Body of pancreas (tissue), 4 donors: ENCODE measurements around the gene FAM193B. TPM values are rescaled to one million over a fixed set of nuclear protein-coding genes. Genes with fewer than 3 reads are reported as not detected.
"Not testable (repeated sequence)": the region's sequence is repeated elsewhere in the genome, so short reads cannot be mapped to it uniquely, and the experiment has no call there.

Source experiments
- ATAC-seq: fragments of 150-250 bp; one replicate; pipeline ENCODE4 v1.9.1; 2016
- DNase-seq, 4 donors: peaks; one replicate each; pipeline ENCODE4 v3.0.0-alpha.2; 2019
- H3K27ac ChIP-seq, 4 donors: fragments of 200-600 bp; sonication (generic); 1 replicate in 3 of 4; 2 replicates in 1 of 4; pipeline versions ENCODE4 v1.5.1 to v1.6.1; 2016 to 2019; ENCODE audit warnings: mild to moderate bottlenecking in 1 of 4, mixed read lengths in 1 of 4, moderate library complexity in 1 of 4
- H3K27me3 ChIP-seq, 2 donors: fragments of 200-600 bp; sonication (generic); one replicate each; pipeline ENCODE4 v1.6.0; 2016; ENCODE audit warnings: mild to moderate bottlenecking in 1 of 2
- H3K36me3 ChIP-seq, 2 donors: fragments of 200-600 bp; sonication (generic); replicated peaks in 1 of 2; 2 replicates each; pipeline ENCODE4 v1.5.1; 2016; ENCODE audit warnings: low read depth in 2 of 2; ENCODE audit not compliant: insufficient read depth in 1 of 2
- H3K4me1 ChIP-seq: fragments of 200-600 bp; sonication (generic); one replicate; pipeline ENCODE4 v1.6.0; 2016
- H3K4me3 ChIP-seq, 2 donors: fragments of 200-600 bp; sonication (generic); 1 replicate in 1 of 2; 2 replicates in 1 of 2; pipeline ENCODE4 v1.5.1; 2016 to 2019
- H3K9me3 ChIP-seq, 3 donors: fragments of 200-600 bp; sonication (generic); 1 replicate in 2 of 3; 2 replicates in 1 of 3; pipeline ENCODE4 v1.5.1; 2016
- POLR2A ChIP-seq, 3 donors: fragments of 450-650 bp; IDR thresholded peaks; one replicate each; pipeline ENCODE4 v1.6.1; 2016; ENCODE audit warnings: antibody characterized with exemption in 3 of 3, mild to moderate bottlenecking in 2 of 3
- WGBS, 2 donors: methylation state at CpG; one replicate each; pipeline ENCODE4 v1.1.5; 2017; 5-methylcytosine and 5-hydroxymethylcytosine counted together
- intact Hi-C: fragments of 100-400 bp; cut with DNase I; formaldehyde crosslinking; loops from one replicate; pipeline ENCODE4 v1.15.1; 2023
- total RNA-seq, 2 donors: library from RNA; depleted of rRNA; stranded (reverse); fragments of >200 nt; gene quantifications; one replicate each; pipeline ENCODE4 v1.1.0, GENCODE V29; 2016
- TF ChIP-seq, protein P1 (sequence below), 7 experiments: fragments of 450-650 bp in 4 of 7; fragments of 200-600 bp in 3 of 7; sonication (generic) in 3 of 7; IDR thresholded peaks; one replicate each; pipeline ENCODE4 v1.5.1; 2016 to 2019; ENCODE audit warnings: antibody characterized with exemption in 7 of 7

Gene FAM193B
- total RNA-seq, 2 donors from 2014 or later = 79.9 to 133 TPM

GRCh38 chr5:177536386-177536785 is 18.0 kb downstream of the FAM193B start:
- intact Hi-C loops = no loop called here
- no peaks in the 10 kb centered on the region for H3K9me3 ChIP-seq
- no peak for ATAC-seq
- WGBS, 2 donors = 86 to 94% methylated on average over 10 of the region's 10 CpGs
- DNase-seq = no peak
- no peak for TF ChIP-seq POLR2A (IDR thresholded peaks at IDR 0.05)
- TF ChIP-seq, protein P1, sequence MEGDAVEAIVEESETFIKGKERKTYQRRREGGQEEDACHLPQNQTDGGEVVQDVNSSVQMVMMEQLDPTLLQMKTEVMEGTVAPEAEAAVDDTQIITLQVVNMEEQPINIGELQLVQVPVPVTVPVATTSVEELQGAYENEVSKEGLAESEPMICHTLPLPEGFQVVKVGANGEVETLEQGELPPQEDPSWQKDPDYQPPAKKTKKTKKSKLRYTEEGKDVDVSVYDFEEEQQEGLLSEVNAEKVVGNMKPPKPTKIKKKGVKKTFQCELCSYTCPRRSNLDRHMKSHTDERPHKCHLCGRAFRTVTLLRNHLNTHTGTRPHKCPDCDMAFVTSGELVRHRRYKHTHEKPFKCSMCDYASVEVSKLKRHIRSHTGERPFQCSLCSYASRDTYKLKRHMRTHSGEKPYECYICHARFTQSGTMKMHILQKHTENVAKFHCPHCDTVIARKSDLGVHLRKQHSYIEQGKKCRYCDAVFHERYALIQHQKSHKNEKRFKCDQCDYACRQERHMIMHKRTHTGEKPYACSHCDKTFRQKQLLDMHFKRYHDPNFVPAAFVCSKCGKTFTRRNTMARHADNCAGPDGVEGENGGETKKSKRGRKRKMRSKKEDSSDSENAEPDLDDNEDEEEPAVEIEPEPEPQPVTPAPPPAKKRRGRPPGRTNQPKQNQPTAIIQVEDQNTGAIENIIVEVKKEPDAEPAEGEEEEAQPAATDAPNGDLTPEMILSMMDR (IDR thresholded peaks at IDR 0.05) = no peak
- H3K27me3 ChIP-seq = no peaks in the 10 kb centered on the region
- H3K4me1 ChIP-seq = peaks cover 39% of the 10 kb centered on the region
- H3K27ac ChIP-seq = peak overlapping the region in 2 of 4 donors; percentile 70 to 76
- H3K4me3 ChIP-seq = no peak overlapping the region
- H3K36me3 ChIP-seq = peaks cover 0 to 15% of the 10 kb centered on the region in 2 donors

DNA sequence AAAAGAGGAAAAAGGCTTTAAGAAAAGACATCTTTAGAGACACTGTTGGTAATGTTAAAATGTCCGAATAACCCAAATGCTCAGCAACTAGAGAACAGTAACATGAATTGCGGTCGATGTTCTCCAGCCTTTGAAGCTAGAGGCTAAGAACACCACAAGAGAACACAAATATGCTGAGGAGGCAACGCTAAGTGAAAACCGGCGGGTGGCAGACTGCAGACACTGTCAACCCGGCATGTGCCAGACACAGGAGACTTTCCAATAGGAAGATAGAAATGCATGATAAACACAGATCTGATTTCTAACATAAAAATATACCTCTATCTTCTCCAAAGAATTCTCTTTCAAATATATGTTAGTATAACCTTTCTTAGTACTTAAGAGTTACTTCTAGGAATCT is 19.2 kb downstream of the FAM193B start:
- 88 to 90% methylated on average over 7 of the region's 7 CpGs for WGBS, 2 donors
- DNase-seq (no peak), ATAC-seq (no peak)
- H3K4me3 ChIP-seq = no peak overlapping the region
- no peaks in the 10 kb centered on the region for H3K27me3 ChIP-seq
- no peak overlapping the region for H3K27ac ChIP-seq
- H3K9me3 ChIP-seq = no peaks in the 10 kb centered on the region
- peaks cover 0 to 21% of the 10 kb centered on the region in 2 donors for H3K36me3 ChIP-seq
- TF ChIP-seq, protein P1 (IDR thresholded peaks at IDR 0.05) = no peak
- TF ChIP-seq POLR2A (IDR thresholded peaks at IDR 0.05) = no peak
- peaks cover 39% of the 10 kb centered on the region for H3K4me1 ChIP-seq
- intact Hi-C loops = no loop called here

DNA sequence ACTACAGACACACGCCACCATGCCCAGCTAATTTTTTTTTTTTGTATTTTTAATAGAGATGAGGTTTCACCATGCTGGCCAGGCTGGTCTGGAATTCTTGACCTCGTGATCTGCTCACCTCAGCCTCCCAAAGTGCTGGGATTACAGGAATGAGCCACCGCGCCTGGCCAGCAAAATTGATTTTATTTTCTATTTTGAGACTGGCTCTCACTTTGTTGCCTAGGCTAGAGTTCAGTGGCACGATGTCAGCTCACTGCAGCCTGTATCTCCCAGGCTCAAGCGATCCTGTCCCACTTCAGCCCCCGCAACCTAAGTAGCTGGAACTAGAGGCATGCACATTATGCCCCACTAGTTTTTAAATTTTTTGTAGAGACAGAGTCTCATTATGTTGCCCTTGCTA is 19.9 kb downstream of the FAM193B start:
- H3K4me1 ChIP-seq = peaks cover 32% of the 10 kb centered on the region
- H3K36me3 ChIP-seq = peaks cover 0 to 25% of the 10 kb centered on the region in 2 donors
- H3K4me3 ChIP-seq, H3K27ac ChIP-seq, DNase-seq, intact Hi-C loops, H3K9me3 ChIP-seq, H3K27me3 ChIP-seq, ATAC-seq: not testable (repeated sequence)
- WGBS, 2 donors = 92 to 93% methylated on average over 7 of the region's 7 CpGs

- 63 to 80% methylated on average over 9 to 22 of the region's 27 CpGs for WGBS, 2 donors
- H3K27me3 ChIP-seq = no peaks in the 10 kb centered on the region
- no peak overlapping the region for H3K4me3 ChIP-seq
- intact Hi-C loops = no loop called here
- DNase-seq = no peak
- TF ChIP-seq, protein P1 (IDR thresholded peaks at IDR 0.05) = no peak
- no peak for TF ChIP-seq POLR2A (IDR thresholded peaks at IDR 0.05)
- H3K4me1 ChIP-seq = peaks cover 1% of the 10 kb centered on the region
- H3K36me3 ChIP-seq = peaks cover 0 to 33% of the 10 kb centered on the region in 2 donors
- ATAC-seq = no peak
- no peaks in the 10 kb centered on the region for H3K9me3 ChIP-seq
- H3K27ac ChIP-seq = no peak overlapping the region
Observed at GRCh38 chr5:177531209-177531940, 23.0 kb downstream of the FAM193B start.

GRCh38 chr5:177530638-177531037 is 23.7 kb downstream of the FAM193B start:
- intact Hi-C loops = no loop called here
- H3K9me3 ChIP-seq = no peaks in the 10 kb centered on the region
- no peaks in the 10 kb centered on the region for H3K4me1 ChIP-seq
- H3K27me3 ChIP-seq = no peaks in the 10 kb centered on the region
- DNase-seq (no peak), ATAC-seq (no peak)
- no peak overlapping the region for H3K4me3 ChIP-seq
- H3K36me3 ChIP-seq = peaks cover 0 to 27% of the 10 kb centered on the region in 2 donors
- TF ChIP-seq POLR2A (IDR thresholded peaks at IDR 0.05) = no peak
- TF ChIP-seq, protein P1 (IDR thresholded peaks at IDR 0.05) = no peak
- WGBS, 2 donors = 91 to 95% methylated on average over 3 of the region's 3 CpGs
- H3K27ac ChIP-seq = no peak overlapping the region
